ENCODE measurements around the gene HSPH1. TPM values are rescaled to one million over a fixed set of nuclear protein-coding genes. Genes with fewer than 3 reads are reported as not detected.

The HSPH1 gene
- polyA plus RNA-seq, 1 donor from 2014 or later, result 112 TPM

- TF ChIP-seq POLR2AphosphoS5 (IDR thresholded peaks at IDR 0.05) (no peak), REST (IDR thresholded peaks at IDR 0.05; ENCODE audit: borderline replicate concordance) (no peak), SMC3 (conservative IDR thresholded peaks at IDR 0.05; ENCODE audit: poor library complexity) (no peak), EP300 (conservative IDR thresholded peaks at IDR 0.05; ENCODE audit: poor library complexity, severe bottlenecking) (no peak), MXI1 (conservative IDR thresholded peaks at IDR 0.05; ENCODE audit: poor library complexity, severe bottlenecking) (no peak), EZH2 (IDR thresholded peaks at IDR 0.05; ENCODE audit: borderline replicate concordance, insufficient read depth, low read length, poor library complexity, severe bottlenecking) (no peak), CTCF (IDR thresholded peaks at IDR 0.05; ENCODE audit: poor library complexity, severe bottlenecking) (no peak), TAF1 (IDR thresholded peaks at IDR 0.05; ENCODE audit: low read depth) (no peak), RAD21 (conservative IDR thresholded peaks at IDR 0.05) (no peak)
- no peak overlapping the region for H3K4me3 ChIP-seq (ENCODE audit: low read length)
- no peak overlapping the region for H3K27ac ChIP-seq (ENCODE audit: low read length)
- no peaks in the 10 kb centered on the region for H3K79me2 ChIP-seq (replicated peaks; ENCODE audit: insufficient read depth, low read length)
- H3K9me2 ChIP-seq (ENCODE audit: insufficient read depth, low read length), result no peaks in the 10 kb centered on the region
- no peaks in the 10 kb centered on the region for H3F3A ChIP-seq (ENCODE audit: insufficient read depth, low read length, poor library complexity, severe bottlenecking)
- H4K20me1 ChIP-seq (ENCODE audit: insufficient read depth), result no peaks in the 10 kb centered on the region
- H2AFZ ChIP-seq (ENCODE audit: low read depth, low read length), result no peak overlapping the region
- no peak overlapping the region for H3K4me2 ChIP-seq (ENCODE audit: low read length)
- H3K27me3 ChIP-seq (ENCODE audit: insufficient read depth, low read depth, low read length), result no peaks in the 10 kb centered on the region
- H3K36me3 ChIP-seq (ENCODE audit: insufficient read depth, low read length), result no peaks in the 10 kb centered on the region
- no peak overlapping the region for H3K9ac ChIP-seq (ENCODE audit: low read length)
- no peaks in the 10 kb centered on the region for H3K9me3 ChIP-seq (ENCODE audit: low read length)
These were observed 41.6 kb downstream of the HSPH1 start for GRCh38 chr13:31119966-31120700.

GRCh38 chr13:31119526-31119925 is 42.2 kb downstream of the HSPH1 start:
- no peaks in the 10 kb centered on the region for H3K9me3 ChIP-seq (ENCODE audit: low read length)
- H3K79me2 ChIP-seq (replicated peaks; ENCODE audit: insufficient read depth, low read length), result no peaks in the 10 kb centered on the region
- no peaks in the 10 kb centered on the region for H3F3A ChIP-seq (ENCODE audit: insufficient read depth, low read length, poor library complexity, severe bottlenecking)
- no peaks in the 10 kb centered on the region for H3K36me3 ChIP-seq (ENCODE audit: insufficient read depth, low read length)
- H3K9ac ChIP-seq (ENCODE audit: low read length), result no peak overlapping the region
- H2AFZ ChIP-seq (ENCODE audit: low read depth, low read length), result no peak overlapping the region
- H3K4me2 ChIP-seq (ENCODE audit: low read length), result no peak overlapping the region
- no peaks in the 10 kb centered on the region for H4K20me1 ChIP-seq (ENCODE audit: insufficient read depth)
- no peaks in the 10 kb centered on the region for H3K27me3 ChIP-seq (ENCODE audit: insufficient read depth, low read depth, low read length)
- H3K27ac ChIP-seq (ENCODE audit: low read length), result no peak overlapping the region
- no peak for TF ChIP-seq MXI1 (conservative IDR thresholded peaks at IDR 0.05; ENCODE audit: poor library complexity, severe bottlenecking)
- TF ChIP-seq POLR2AphosphoS5 (IDR thresholded peaks at IDR 0.05), result no peak
- no peak for TF ChIP-seq TAF1 (IDR thresholded peaks at IDR 0.05; ENCODE audit: low read depth)
- TF ChIP-seq EP300 (conservative IDR thresholded peaks at IDR 0.05; ENCODE audit: poor library complexity, severe bottlenecking), result no peak
- no peak for TF ChIP-seq RAD21 (conservative IDR thresholded peaks at IDR 0.05)
- TF ChIP-seq EZH2 (IDR thresholded peaks at IDR 0.05; ENCODE audit: borderline replicate concordance, insufficient read depth, low read length, poor library complexity, severe bottlenecking), result no peak
- no peak for TF ChIP-seq REST (IDR thresholded peaks at IDR 0.05; ENCODE audit: borderline replicate concordance)
- TF ChIP-seq CTCF (IDR thresholded peaks at IDR 0.05; ENCODE audit: poor library complexity, severe bottlenecking), result no peak
- TF ChIP-seq SMC3 (conservative IDR thresholded peaks at IDR 0.05; ENCODE audit: poor library complexity), result no peak
- no peak overlapping the region for H3K4me3 ChIP-seq (ENCODE audit: low read length)
- no peaks in the 10 kb centered on the region for H3K9me2 ChIP-seq (ENCODE audit: insufficient read depth, low read length)

Measured in neural cell (in vitro differentiated cells).